K562 (cell line): Measurements from ENCODE around the gene ATG7. TPM values are rescaled to one million over a fixed set of nuclear protein-coding genes. Genes with fewer than 3 reads are reported as not detected.

Source experiments
- BCOR ChIP-seq: fragments of 450-650 bp; IDR thresholded peaks from 2 replicates; pipeline ENCODE4 v1.6.1; 2016
- BRD4 ChIP-seq: fragments of 200-600 bp; sonication (generic); IDR thresholded peaks from 2 replicates; pipeline ENCODE4 v1.6.1; 2017; ENCODE audit warnings: inconsistent platforms
- DPF2 ChIP-seq: fragments of 450-650 bp; IDR thresholded peaks from 2 replicates; pipeline ENCODE4 v1.6.1; 2016
- HDAC8 ChIP-seq: fragments of 450-650 bp; IDR thresholded peaks from 2 replicates; pipeline ENCODE4 v1.6.1; 2016; ENCODE audit warnings: mild to moderate bottlenecking, missing genetic modification characterization, moderate library complexity, missing compliant biosample characterization
- MEIS2 ChIP-seq: fragments of 450-650 bp; IDR thresholded peaks from 2 replicates; pipeline ENCODE4 v1.6.1; 2014; ENCODE audit warnings: mild to moderate bottlenecking; ENCODE audit not compliant: partially characterized antibody
- SRSF1 ChIP-seq: fragments of 200-400 bp; formaldehyde crosslinking; IDR thresholded peaks from 2 replicates; pipeline ENCODE4 v1.6.1; 2017; ENCODE audit warnings: mild to moderate bottlenecking, low read depth, low read length, moderate library complexity
- SRSF9 ChIP-seq: fragments of 200-400 bp; formaldehyde crosslinking; IDR thresholded peaks from 2 replicates; pipeline ENCODE4 v1.6.1; 2017; ENCODE audit warnings: low read depth, low read length, borderline replicate concordance
- TEAD1 ChIP-seq, 2 experiments: fragments of 450-650 bp in 1 of 2; sonication (generic) in 1 of 2; formaldehyde crosslinking; IDR thresholded peaks; 2 replicates each; pipeline versions ENCODE4 v1.4.0 to v1.8.0; 2020 to 2022; ENCODE audit warnings: mild to moderate bottlenecking in 2 of 2, missing genetic modification reagents in 1 of 2
- TRIM24 ChIP-seq, 2 experiments: fragments of 450-650 bp; IDR thresholded peaks; 2 replicates each; pipeline ENCODE4 v1.6.1; 2016
- ZNF253 ChIP-seq: fragments of 250-450 bp; sonication (Bioruptor Pico); conservative IDR thresholded peaks from 2 replicates; pipeline ENCODE4 v1.6.1; 2021; ENCODE audit warnings: mild to moderate bottlenecking
- polyA plus RNA-seq, 8 experiments: library from polyadenylated mRNA; depleted of rRNA in 4 of 8; stranded (reverse) in 5 of 8; unstranded in 3 of 8; fragments of >200 nt; fragmentation: Nextera tagmentation in 2 of 8; fragmentation: Illumina TruSeq in 1 of 8; extraction: Ambion mirVana in 2 of 8; extraction: Trizol in 1 of 8; gene quantifications; 2 replicates each; pipeline versions ENCODE4 v1.2.1 to v1.2.3, GENCODE V29; 2011 to 2014; ENCODE audit warnings: inconsistent platforms in 1 of 8, missing spikeins in 1 of 8
- total RNA-seq, 7 experiments: library from RNA; depleted of rRNA in 6 of 7; stranded (reverse); fragments of >200 nt in 6 of 7; fragmentation: Illumina TruSeq in 2 of 7; extraction: Trizol in 2 of 7; gene quantifications; 2 replicates each; pipeline versions ENCODE4 v1.2.1 to v1.2.3, GENCODE V29; 2011 to 2021; ENCODE audit warnings: low replicate concordance in 1 of 7
- TF ChIP-seq, protein P1 (sequence below): fragments of 450-650 bp; IDR thresholded peaks from 2 replicates; pipeline ENCODE4 v1.6.1; 2016; ENCODE audit warnings: mild to moderate bottlenecking, moderate library complexity
- TF ChIP-seq, protein P2 (sequence below), 3 experiments: IDR thresholded peaks in 2 of 3; conservative IDR thresholded peaks in 1 of 3; 2 replicates each; pipeline ENCODE4 v1.5.1; 2011 to 2012; ENCODE audit warnings: low read length in 3 of 3, mild to moderate bottlenecking in 3 of 3, control low read depth in 2 of 3, improper control_type of control experiment in 1 of 3, inconsistent platforms in 1 of 3, low read depth in 1 of 3, mixed read lengths in 1 of 3, moderate library complexity in 1 of 3; ENCODE audit not compliant: insufficient read depth in 2 of 3
- TF ChIP-seq, protein P3 (sequence below): fragments of 250-450 bp; sonication (Bioruptor Pico); IDR thresholded peaks from 2 replicates; pipeline ENCODE4 v1.4.0; 2020; ENCODE audit warnings: mild to moderate bottlenecking

Gene ATG7
- total and polyA plus RNA-seq, 9 of the 15 experiments (the other 6 are each of a cell fraction or from before 2014, with no cell fraction given) = 18.3 to 45.3 (median 33.6) TPM

DNA sequence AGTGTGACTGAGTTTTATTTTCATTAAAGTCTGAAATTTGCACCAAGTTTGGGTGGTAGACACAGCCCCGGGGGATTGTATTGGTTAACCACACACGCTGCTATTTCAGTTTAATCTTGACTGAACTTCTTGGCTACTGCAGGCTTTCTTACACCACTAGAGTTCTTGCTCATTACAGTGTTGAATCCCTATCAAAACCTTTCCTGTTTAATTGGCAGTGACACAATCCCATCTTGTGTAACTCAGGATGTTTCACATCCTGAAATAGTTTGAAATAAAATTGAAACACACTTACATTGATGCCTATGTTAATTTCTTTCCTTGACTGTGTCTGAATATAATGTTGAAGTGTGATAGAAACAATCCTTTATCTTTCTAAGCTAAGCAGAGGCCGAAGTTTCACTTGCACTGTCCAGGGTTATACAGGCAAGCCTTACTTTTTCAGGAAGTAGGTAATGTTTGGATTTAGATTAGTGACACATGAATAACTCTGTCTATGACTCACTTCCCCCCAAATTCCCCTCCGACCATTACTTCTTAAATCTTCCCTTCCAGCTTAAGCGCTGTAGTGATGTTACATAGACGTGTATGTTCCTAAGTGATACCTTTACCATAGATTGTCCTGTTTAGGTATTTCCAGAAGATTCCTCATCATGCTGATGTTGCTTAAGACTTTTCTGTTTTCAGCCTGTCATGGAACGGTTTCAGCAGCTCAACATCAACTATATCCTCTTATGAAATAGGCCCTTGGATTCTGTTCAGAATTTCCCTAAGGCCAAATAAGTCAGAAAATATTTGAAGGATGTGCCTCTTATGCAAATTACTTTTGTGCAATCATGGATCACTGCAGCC is 16.8 kb downstream of the ATG7 start (continued):
- TF ChIP-seq, protein P1, sequence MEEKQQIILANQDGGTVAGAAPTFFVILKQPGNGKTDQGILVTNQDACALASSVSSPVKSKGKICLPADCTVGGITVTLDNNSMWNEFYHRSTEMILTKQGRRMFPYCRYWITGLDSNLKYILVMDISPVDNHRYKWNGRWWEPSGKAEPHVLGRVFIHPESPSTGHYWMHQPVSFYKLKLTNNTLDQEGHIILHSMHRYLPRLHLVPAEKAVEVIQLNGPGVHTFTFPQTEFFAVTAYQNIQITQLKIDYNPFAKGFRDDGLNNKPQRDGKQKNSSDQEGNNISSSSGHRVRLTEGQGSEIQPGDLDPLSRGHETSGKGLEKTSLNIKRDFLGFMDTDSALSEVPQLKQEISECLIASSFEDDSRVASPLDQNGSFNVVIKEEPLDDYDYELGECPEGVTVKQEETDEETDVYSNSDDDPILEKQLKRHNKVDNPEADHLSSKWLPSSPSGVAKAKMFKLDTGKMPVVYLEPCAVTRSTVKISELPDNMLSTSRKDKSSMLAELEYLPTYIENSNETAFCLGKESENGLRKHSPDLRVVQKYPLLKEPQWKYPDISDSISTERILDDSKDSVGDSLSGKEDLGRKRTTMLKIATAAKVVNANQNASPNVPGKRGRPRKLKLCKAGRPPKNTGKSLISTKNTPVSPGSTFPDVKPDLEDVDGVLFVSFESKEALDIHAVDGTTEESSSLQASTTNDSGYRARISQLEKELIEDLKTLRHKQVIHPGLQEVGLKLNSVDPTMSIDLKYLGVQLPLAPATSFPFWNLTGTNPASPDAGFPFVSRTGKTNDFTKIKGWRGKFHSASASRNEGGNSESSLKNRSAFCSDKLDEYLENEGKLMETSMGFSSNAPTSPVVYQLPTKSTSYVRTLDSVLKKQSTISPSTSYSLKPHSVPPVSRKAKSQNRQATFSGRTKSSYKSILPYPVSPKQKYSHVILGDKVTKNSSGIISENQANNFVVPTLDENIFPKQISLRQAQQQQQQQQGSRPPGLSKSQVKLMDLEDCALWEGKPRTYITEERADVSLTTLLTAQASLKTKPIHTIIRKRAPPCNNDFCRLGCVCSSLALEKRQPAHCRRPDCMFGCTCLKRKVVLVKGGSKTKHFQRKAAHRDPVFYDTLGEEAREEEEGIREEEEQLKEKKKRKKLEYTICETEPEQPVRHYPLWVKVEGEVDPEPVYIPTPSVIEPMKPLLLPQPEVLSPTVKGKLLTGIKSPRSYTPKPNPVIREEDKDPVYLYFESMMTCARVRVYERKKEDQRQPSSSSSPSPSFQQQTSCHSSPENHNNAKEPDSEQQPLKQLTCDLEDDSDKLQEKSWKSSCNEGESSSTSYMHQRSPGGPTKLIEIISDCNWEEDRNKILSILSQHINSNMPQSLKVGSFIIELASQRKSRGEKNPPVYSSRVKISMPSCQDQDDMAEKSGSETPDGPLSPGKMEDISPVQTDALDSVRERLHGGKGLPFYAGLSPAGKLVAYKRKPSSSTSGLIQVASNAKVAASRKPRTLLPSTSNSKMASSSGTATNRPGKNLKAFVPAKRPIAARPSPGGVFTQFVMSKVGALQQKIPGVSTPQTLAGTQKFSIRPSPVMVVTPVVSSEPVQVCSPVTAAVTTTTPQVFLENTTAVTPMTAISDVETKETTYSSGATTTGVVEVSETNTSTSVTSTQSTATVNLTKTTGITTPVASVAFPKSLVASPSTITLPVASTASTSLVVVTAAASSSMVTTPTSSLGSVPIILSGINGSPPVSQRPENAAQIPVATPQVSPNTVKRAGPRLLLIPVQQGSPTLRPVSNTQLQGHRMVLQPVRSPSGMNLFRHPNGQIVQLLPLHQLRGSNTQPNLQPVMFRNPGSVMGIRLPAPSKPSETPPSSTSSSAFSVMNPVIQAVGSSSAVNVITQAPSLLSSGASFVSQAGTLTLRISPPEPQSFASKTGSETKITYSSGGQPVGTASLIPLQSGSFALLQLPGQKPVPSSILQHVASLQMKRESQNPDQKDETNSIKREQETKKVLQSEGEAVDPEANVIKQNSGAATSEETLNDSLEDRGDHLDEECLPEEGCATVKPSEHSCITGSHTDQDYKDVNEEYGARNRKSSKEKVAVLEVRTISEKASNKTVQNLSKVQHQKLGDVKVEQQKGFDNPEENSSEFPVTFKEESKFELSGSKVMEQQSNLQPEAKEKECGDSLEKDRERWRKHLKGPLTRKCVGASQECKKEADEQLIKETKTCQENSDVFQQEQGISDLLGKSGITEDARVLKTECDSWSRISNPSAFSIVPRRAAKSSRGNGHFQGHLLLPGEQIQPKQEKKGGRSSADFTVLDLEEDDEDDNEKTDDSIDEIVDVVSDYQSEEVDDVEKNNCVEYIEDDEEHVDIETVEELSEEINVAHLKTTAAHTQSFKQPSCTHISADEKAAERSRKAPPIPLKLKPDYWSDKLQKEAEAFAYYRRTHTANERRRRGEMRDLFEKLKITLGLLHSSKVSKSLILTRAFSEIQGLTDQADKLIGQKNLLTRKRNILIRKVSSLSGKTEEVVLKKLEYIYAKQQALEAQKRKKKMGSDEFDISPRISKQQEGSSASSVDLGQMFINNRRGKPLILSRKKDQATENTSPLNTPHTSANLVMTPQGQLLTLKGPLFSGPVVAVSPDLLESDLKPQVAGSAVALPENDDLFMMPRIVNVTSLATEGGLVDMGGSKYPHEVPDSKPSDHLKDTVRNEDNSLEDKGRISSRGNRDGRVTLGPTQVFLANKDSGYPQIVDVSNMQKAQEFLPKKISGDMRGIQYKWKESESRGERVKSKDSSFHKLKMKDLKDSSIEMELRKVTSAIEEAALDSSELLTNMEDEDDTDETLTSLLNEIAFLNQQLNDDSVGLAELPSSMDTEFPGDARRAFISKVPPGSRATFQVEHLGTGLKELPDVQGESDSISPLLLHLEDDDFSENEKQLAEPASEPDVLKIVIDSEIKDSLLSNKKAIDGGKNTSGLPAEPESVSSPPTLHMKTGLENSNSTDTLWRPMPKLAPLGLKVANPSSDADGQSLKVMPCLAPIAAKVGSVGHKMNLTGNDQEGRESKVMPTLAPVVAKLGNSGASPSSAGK = no peak
- no peak for TF ChIP-seq HDAC8 (tag)
- TF ChIP-seq, protein P2, sequence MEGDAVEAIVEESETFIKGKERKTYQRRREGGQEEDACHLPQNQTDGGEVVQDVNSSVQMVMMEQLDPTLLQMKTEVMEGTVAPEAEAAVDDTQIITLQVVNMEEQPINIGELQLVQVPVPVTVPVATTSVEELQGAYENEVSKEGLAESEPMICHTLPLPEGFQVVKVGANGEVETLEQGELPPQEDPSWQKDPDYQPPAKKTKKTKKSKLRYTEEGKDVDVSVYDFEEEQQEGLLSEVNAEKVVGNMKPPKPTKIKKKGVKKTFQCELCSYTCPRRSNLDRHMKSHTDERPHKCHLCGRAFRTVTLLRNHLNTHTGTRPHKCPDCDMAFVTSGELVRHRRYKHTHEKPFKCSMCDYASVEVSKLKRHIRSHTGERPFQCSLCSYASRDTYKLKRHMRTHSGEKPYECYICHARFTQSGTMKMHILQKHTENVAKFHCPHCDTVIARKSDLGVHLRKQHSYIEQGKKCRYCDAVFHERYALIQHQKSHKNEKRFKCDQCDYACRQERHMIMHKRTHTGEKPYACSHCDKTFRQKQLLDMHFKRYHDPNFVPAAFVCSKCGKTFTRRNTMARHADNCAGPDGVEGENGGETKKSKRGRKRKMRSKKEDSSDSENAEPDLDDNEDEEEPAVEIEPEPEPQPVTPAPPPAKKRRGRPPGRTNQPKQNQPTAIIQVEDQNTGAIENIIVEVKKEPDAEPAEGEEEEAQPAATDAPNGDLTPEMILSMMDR (IDR thresholded peaks at IDR 0.05 in 2 of 3, conservative IDR thresholded peaks at IDR 0.05 in 1 of 3; ENCODE audit: insufficient read depth in 2 of 3, low read depth in 1 of 3, low read length in 3 of 3) = no peak
- TF ChIP-seq BRD4 = no peak
- no peak for TF ChIP-seq SRSF1
- no peak for TF ChIP-seq BCOR
- TF ChIP-seq ZNF253 (CRISPR knock-in tag) = no peak
- TF ChIP-seq TEAD1 (CRISPR knock-in tag; IDR thresholded peaks at IDR 0.05) = peak; percentile 7 to 61; a peak in 1 of 4 replicates
- peak; percentile 96 for TF ChIP-seq DPF2
- peak in 1 of 2 experiments; percentile 68; a peak in 3 of 4 replicates for TF ChIP-seq TRIM24 (IDR thresholded peaks at IDR 0.05)
- peak; percentile 56 for TF ChIP-seq MEIS2
- no peak for TF ChIP-seq SRSF9
- TF ChIP-seq, protein P3, sequence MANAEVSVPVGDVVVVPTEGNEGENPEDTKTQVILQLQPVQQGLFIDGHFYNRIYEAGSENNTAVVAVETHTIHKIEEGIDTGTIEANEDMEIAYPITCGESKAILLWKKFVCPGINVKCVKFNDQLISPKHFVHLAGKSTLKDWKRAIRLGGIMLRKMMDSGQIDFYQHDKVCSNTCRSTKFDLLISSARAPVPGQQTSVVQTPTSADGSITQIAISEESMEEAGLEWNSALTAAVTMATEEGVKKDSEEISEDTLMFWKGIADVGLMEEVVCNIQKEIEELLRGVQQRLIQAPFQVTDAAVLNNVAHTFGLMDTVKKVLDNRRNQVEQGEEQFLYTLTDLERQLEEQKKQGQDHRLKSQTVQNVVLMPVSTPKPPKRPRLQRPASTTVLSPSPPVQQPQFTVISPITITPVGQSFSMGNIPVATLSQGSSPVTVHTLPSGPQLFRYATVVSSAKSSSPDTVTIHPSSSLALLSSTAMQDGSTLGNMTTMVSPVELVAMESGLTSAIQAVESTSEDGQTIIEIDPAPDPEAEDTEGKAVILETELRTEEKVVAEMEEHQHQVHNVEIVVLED (CRISPR knock-in tag) = no peak
